Tibial nerve (tissue), 4 donors: ENCODE data around the gene SETD1A. TPM values are rescaled to one million over a fixed set of nuclear protein-coding genes. Genes with fewer than 3 reads are reported as not detected.
A peak's percentile ranks its signal among the peaks of the same experiment; 100 is the strongest.

ENCODE experiments used
- DNase-seq, 2 donors: peaks; one replicate each; pipeline ENCODE4 v3.0.0-alpha.2; 2019; ENCODE audit warnings: low spot score in 2 of 2
- H3K27ac ChIP-seq, 4 donors: fragments of 200-600 bp; sonication (generic) in 3 of 4; one replicate each; pipeline ENCODE4 v1.5.1; 2017 to 2019; ENCODE audit warnings: mild to moderate bottlenecking in 1 of 4
- H3K27me3 ChIP-seq, 2 donors: fragments of 200-600 bp; sonication (generic) in 1 of 2; one replicate each; pipeline versions ENCODE4 v1.5.1 to v1.6.0; 2017 to 2019
- H3K36me3 ChIP-seq, 3 donors: fragments of 200-600 bp; sonication (generic); one replicate each; pipeline ENCODE4 v1.5.1; 2018 to 2019
- H3K4me1 ChIP-seq, 4 donors: fragments of 200-600 bp; sonication (generic) in 3 of 4; one replicate each; pipeline ENCODE4 v1.5.1; 2017 to 2019
- H3K4me3 ChIP-seq, 4 donors: fragments of 200-600 bp; sonication (generic) in 3 of 4; one replicate each; pipeline ENCODE4 v1.5.1; 2017 to 2019; ENCODE audit warnings: mild to moderate bottlenecking in 1 of 4, moderate library complexity in 1 of 4
- H3K9me3 ChIP-seq, 4 donors: fragments of 200-600 bp; sonication (generic) in 3 of 4; one replicate each; pipeline ENCODE4 v1.5.1; 2017 to 2019
- EP300 ChIP-seq, 2 donors: sonication (generic); formaldehyde crosslinking; IDR thresholded peaks; one replicate each; pipeline ENCODE4 v1.6.1; 2017; ENCODE audit warnings: antibody characterized with exemption in 2 of 2, mild to moderate bottlenecking in 1 of 2
- POLR2A ChIP-seq, 2 donors: fragments of 450-650 bp; IDR thresholded peaks; one replicate each; pipeline ENCODE4 v1.6.1; 2017; ENCODE audit warnings: antibody characterized with exemption in 2 of 2, mild to moderate bottlenecking in 2 of 2, moderate library complexity in 2 of 2
- WGBS, 2 donors: methylation state at CpG; one replicate each; pipeline ENCODE4 v1.1.5; 2018; 5-methylcytosine and 5-hydroxymethylcytosine counted together
- small RNA-seq: library from RNA; depleted of rRNA; stranded (forward); fragments of <200 nt; gene quantifications from one replicate; pipeline ENCODE3, GENCODE V24; 2016
- total RNA-seq, 4 donors: library from RNA; depleted of rRNA; stranded (reverse); fragments of >200 nt; gene quantifications; one replicate each; pipeline ENCODE4 v1.1.0, GENCODE V29; 2016
- TF ChIP-seq, protein P1 (sequence below), 5 experiments: fragments of 200-600 bp in 3 of 5; fragments of 450-650 bp in 2 of 5; sonication (generic) in 3 of 5; IDR thresholded peaks; one replicate each; pipeline ENCODE4 v1.5.1; 2016 to 2019; ENCODE audit warnings: antibody characterized with exemption in 5 of 5, mild to moderate bottlenecking in 3 of 5, moderate library complexity in 2 of 5

The SETD1A gene
- total RNA-seq, 4 donors from 2014 or later, result 7.9 to 17.1 (median 10.7) TPM

DNA sequence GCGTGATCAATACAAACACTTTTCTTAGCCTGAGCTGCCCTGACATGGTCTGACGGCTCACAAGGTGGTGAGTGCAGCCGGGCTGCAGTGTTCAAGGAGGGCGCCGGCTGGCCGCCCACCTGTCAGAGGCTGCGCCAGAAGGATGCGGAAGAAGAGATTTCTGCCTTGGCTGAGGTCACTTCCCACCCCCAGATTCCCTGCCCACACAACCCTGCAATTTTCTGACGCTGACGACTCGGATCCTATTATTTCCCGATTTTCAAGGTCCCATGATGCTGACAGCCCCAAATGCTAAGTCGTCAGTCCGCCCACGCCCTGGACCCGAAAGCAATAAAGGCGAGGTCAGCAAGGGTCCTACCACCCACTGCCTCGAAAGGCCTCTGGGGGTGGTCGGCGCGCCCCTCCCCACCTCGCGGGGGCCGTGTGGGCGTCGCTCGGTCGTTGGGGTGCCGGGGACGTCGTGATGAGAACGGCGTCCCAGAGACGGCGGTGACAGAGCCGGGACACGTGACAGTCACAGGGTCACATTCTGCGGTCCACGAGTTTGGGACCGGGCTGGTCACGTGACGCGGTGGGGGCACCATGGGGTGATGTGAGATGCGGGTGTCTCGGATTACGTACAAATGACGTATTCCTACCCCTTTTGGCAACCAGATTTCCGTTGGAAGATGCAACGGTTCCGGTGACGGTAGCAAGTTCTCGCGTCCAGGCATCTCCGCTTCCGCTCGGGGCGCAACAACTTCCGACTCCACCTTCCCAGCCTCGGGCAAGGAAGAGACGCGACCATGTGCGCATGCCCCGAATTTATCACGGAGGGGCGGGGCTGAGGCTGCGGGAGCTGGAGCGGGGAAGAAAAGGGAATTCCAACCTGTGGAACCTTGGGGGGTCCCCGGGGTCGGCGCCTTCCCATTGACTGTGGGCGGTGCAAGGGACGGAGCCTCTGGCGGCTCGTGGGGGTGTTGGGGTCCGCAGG is 75.5 kb downstream of the SETD1A start, which contains the start of gene STX4:
TSS of gene STX4 (plus strand) at position 823 of the 973 bp plus-strand sequence. CDS start 248 bp downstream, outside the sequence.
- peak within 1 kb of the TSS; percentile 95 to 100 (median 98) for H3K27ac ChIP-seq
- H3K27me3 ChIP-seq, result no peaks in the 10 kb centered on the region
- H3K9me3 ChIP-seq, result no peaks in the 10 kb centered on the region
- peak within 1 kb of the TSS; percentile 77 to 91 (median 82) for H3K4me3 ChIP-seq
- peaks cover 0 to 36% (median 6%) of the 10 kb centered on the region in 4 donors for H3K4me1 ChIP-seq
- DNase-seq, result peak; percentile 96 to 97
- 1% methylated on average over 41 to 66 of the region's 75 CpGs for WGBS, 2 donors
- peaks cover 0 to 9% (median 3%) of the 10 kb centered on the region in 3 donors for H3K36me3 ChIP-seq
- TF ChIP-seq, protein P1, sequence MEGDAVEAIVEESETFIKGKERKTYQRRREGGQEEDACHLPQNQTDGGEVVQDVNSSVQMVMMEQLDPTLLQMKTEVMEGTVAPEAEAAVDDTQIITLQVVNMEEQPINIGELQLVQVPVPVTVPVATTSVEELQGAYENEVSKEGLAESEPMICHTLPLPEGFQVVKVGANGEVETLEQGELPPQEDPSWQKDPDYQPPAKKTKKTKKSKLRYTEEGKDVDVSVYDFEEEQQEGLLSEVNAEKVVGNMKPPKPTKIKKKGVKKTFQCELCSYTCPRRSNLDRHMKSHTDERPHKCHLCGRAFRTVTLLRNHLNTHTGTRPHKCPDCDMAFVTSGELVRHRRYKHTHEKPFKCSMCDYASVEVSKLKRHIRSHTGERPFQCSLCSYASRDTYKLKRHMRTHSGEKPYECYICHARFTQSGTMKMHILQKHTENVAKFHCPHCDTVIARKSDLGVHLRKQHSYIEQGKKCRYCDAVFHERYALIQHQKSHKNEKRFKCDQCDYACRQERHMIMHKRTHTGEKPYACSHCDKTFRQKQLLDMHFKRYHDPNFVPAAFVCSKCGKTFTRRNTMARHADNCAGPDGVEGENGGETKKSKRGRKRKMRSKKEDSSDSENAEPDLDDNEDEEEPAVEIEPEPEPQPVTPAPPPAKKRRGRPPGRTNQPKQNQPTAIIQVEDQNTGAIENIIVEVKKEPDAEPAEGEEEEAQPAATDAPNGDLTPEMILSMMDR (IDR thresholded peaks at IDR 0.05), result peak in 3 of 5 experiments; percentile 2 to 45 (median 24)
- TF ChIP-seq POLR2A (IDR thresholded peaks at IDR 0.05), result peak; percentile 47 to 61
- TF ChIP-seq EP300 (IDR thresholded peaks at IDR 0.05), result peak; percentile 97 to 98

GRCh38 chr16:31033709-31034492 is 76.3 kb downstream of the SETD1A start:
- H3K4me3 ChIP-seq, result peak overlapping the region; percentile 77 to 91 (median 82)
- H3K36me3 ChIP-seq, result peaks cover 0 to 18% (median 11%) of the 10 kb centered on the region in 3 donors
- H3K27me3 ChIP-seq, result no peaks in the 10 kb centered on the region
- H3K27ac ChIP-seq, result peak overlapping the region; percentile 95 to 100 (median 98)
- peak; percentile 40 to 81 for TF ChIP-seq EP300 (IDR thresholded peaks at IDR 0.05)
- TF ChIP-seq, protein P1 (IDR thresholded peaks at IDR 0.05), result no peak
- peak; percentile 39 to 64 for TF ChIP-seq POLR2A (IDR thresholded peaks at IDR 0.05)
- peaks cover 0 to 36% (median 6%) of the 10 kb centered on the region in 4 donors for H3K4me1 ChIP-seq
- no peaks in the 10 kb centered on the region for H3K9me3 ChIP-seq
- 1 to 2% methylated on average over 32 to 41 of the region's 47 CpGs for WGBS, 2 donors
- peak; percentile 91 to 94 for DNase-seq

Small RNA genes within 50 kb of the gene (small RNA-seq; reads per million reads assigned to genes)
- not detected for gene AC135048.1

Other genes with a start within 250 kb of the SETD1A start
- 10 to 100 TPM; 29.9 to 46.2 (median 33.3) TPM for gene PHKG2, start 209.3 kb upstream of the SETD1A start, total RNA-seq
- gene CFAP119, start 195.7 kb upstream of the SETD1A start, total RNA-seq, result 10 to 100 TPM in 1 of 4 donors, 1 to 10 TPM in 3; 3.7 to 12.6 (median 8.2) TPM
- gene RNF40, start 195.4 kb upstream of the SETD1A start, total RNA-seq, result 100 to 1,000 TPM in 1 of 4 donors, 10 to 100 TPM in 3; 71.7 to 127 (median 91.5) TPM
- gene ZNF629, start 170.5 kb upstream of the SETD1A start, total RNA-seq, result 10 to 100 TPM; 14.7 to 22.2 (median 17.1) TPM
- 10 to 100 TPM; 42.9 to 54.0 (median 48.2) TPM for gene BCL7C, start 63.7 kb upstream of the SETD1A start, total RNA-seq
- 1 to 10 TPM; 2.2 to 5.9 (median 3.1) TPM for gene CTF1, start 61.1 kb upstream of the SETD1A start, total RNA-seq
- gene FBXL19, start 34.2 kb upstream of the SETD1A start, total RNA-seq, result 10 to 100 TPM in 3 of 4 donors, 1 to 10 TPM in 1; 7.4 to 25.8 (median 16.7) TPM
- 10 to 100 TPM; 50.7 to 58.4 (median 52.9) TPM for gene ORAI3, start 8.7 kb upstream of the SETD1A start, total RNA-seq
- gene HSD3B7, start 27.5 kb downstream of the SETD1A start, total RNA-seq, result 10 to 100 TPM; 14.9 to 42.9 (median 22.5) TPM
- gene STX1B, start 52.9 kb downstream of the SETD1A start, total RNA-seq, result 1 to 10 TPM in 3 of 4 donors, under 1 TPM in 1; 0.84 to 6.1 (median 1.3) TPM
- gene STX4, start 75.8 kb downstream of the SETD1A start, total RNA-seq, result 10 to 100 TPM; 50.7 to 69.3 (median 63.9) TPM
- 10 to 100 TPM; 15.5 to 20.3 (median 16.7) TPM for gene ZNF668, start 116.5 kb downstream of the SETD1A start, total RNA-seq
- 10 to 100 TPM; 13.4 to 22.5 (median 20.0) TPM for gene ZNF646, start 116.7 kb downstream of the SETD1A start, total RNA-seq
- 1 to 10 TPM; 1.3 to 5.4 (median 3.1) TPM for gene PRSS53, start 131.2 kb downstream of the SETD1A start, total RNA-seq
- gene VKORC1, start 137.0 kb downstream of the SETD1A start, total RNA-seq, result 100 to 1,000 TPM; 114 to 180 (median 136) TPM
- 10 to 100 TPM; 37.9 to 53.4 (median 45.6) TPM for gene BCKDK, start 150.6 kb downstream of the SETD1A start, total RNA-seq
- 10 to 100 TPM; 79.5 to 99.0 (median 92.7) TPM for gene KAT8, start 159.9 kb downstream of the SETD1A start, total RNA-seq
- under 1 TPM in 1 of 4 donors, not detected in 3; 0.20 TPM for gene PRSS8, start 178.0 kb downstream of the SETD1A start, total RNA-seq
- 10 to 100 TPM in 2 of 4 donors, 1 to 10 TPM in 2; 6.5 to 21.3 (median 10.8) TPM for gene PRSS36, start 192.3 kb downstream of the SETD1A start, total RNA-seq
- gene FUS, start 222.4 kb downstream of the SETD1A start, total RNA-seq, result 100 to 1,000 TPM in 3 of 4 donors, 10 to 100 TPM in 1; 91.8 to 125 (median 109) TPM
- 10 to 100 TPM; 27.8 to 64.5 (median 46.7) TPM for gene PYCARD, start 245.0 kb downstream of the SETD1A start, total RNA-seq